HG03196 (cell line): Measurements from ENCODE around the gene MRPL47.
A peak's percentile ranks its signal among the peaks of the same experiment; 100 is the strongest.

ENCODE experiments used
- ATAC-seq: cut with Tn5 transposase; IDR thresholded peaks from one replicate; pipeline ENCODE4 v1.9.1; 2021; ENCODE audit not compliant: unreplicated experiment

The MRPL47 gene

DNA sequence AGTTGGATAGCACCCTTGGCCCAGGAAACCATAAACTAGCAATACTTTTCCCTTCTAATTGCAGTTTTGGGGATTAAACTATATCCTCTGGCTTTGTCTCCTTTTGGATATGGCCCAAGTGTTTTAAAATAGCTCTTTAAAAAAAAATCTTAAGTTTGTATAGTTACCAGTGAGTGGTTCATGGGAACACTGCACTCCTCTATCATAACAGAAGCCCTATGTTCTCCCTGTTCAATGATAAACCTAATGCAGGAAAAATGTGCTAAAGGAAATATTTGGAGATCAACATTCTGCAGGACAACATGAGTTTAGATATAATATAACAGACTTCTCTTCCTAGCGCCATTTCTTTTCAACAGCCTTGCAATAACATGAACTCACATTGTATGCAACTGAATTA lies 13.1 kb downstream of the MRPL47 start:
- no peak for ATAC-seq

DNA sequence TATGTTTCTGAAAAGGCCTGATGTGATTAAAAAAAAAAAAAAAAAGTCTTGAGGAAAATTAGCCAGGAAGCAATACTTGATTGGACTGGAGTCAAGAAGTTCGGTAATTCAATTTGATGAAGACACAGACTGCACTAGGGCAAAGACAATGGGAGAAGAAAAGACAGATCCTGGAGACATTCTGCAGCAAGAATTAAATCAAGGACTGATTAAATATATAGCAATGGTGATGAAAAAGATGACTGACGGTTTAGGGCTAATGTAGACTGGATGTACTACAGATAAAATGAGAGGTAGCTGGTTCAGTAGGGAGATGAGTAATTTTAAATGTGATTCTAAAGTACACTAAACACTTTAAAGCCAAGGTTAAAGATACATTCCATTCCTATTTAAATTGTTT lies 13.8 kb downstream of the MRPL47 start:
- no peak for ATAC-seq

DNA sequence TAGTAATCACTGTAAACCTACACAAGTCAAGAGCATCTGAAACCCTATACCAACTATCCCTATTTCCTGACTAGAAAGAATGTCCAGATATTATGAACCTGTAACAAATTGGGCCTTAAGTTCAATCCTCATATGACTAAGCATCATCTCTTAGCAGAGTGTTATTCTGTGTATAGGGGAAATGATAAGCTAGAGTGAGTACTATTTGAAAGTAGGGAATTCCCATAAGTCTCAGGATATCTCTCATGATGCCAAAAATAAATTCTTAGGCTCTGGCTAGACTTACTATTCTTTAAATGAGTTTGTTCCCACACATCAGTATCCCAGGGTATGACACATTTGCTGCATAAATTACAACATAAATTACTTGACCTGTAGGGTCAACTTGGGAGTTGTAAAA lies 15.3 kb downstream of the MRPL47 start:
- ATAC-seq, result peak; percentile 58

DNA sequence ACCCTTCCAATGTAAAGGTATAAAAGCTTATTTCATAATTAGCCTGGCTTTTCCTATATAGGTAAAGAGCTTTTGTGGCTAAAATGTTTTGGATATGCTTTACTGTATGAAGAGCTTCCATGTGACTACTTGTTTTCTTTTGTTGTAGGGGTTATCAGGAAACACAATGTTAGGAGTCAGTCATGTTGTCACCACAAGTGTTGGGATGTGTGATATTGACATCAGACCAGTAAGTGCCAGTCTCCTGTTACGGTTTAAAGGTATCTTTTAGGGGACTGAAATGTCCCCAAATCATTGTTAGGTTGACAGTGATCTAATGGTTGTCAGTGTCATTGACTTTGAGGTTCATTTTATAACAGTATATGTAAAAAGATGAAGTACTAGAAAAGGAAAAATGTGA lies 23.4 kb downstream of the MRPL47 start:
- no peak for ATAC-seq

DNA sequence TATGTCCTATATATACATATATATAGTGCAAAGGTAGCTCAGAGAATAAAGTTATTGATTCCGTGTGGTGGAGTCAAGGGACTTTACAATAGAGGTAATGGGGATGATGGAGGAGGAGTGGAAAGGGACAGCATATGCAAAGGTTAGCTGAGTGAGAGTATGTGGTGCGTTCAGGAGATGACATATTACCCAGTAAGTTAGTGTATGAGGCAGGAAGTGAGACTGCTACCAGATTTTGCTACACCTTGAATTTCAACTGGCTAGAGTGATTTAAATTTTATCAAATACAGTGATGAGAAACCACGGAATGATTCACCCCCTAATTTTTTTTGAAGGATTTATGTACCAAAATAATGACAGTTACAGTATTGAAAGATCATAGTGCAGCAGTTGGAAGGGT lies 38.9 kb downstream of the MRPL47 start:
- ATAC-seq, result no peak

DNA sequence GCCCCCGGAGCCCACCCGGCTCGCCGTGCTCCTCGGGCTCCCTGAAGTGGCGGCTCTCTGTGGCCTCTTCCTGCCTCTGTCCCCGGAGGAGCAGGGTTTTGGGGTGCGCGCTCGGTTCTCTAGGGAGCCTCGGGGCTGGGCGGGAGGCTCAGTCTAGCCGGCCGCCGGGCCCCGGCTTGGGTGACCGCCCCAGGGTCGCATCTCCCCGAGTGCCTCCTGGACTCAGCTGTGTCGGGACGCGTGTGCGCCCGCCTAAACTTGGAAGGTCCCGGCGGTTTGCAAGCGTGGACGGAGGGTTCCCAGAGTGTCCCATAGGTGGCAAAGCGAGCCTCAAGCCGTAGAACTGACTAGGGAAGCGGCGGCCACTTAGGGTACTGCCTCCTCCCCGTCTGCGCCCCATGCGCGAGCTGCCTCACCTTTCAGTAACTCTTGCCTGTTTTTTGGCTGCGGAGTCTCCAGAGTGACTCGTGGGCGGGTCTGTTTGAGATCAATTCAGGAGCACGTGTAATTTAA lies 41.1 kb downstream of the MRPL47 start:
- ATAC-seq, result peak; percentile 43

DNA sequence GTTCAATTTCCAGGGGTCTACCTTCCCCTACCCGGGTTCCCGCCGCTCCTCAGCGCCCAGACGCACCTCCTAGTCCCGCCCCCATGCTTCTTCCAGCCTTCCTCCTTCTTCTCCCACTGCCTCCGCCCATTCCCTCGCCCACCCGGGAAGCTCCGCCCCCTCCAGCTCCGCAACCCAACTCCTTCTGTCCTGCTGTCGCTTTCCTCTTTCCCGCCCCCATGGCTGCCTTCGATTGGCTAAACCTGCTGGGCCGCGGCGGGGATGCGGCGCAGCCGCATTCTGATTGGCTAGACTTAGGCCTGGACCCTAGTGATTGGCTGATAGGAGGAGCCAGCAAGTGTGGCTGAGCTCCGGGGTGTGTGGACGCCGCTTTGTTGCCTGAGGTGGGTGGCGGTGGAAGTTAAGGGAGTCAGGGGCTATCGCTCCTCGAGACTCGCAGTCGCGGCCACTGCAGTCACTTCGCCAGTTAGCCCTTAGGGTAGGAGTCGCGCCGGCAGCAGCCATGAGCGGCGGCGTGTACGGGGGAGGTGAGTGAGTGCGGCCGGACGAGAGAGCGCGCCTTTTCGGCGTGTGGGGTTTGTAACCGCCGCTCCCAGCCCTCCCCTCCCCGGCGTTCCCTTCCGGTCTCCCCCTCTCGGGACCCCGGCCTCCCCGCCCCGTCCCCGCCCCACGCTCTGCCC lies 41.7 kb downstream of the MRPL47 start, which contains the start of gene ACTL6A:
Gene ACTL6A (plus strand): TSS at position 336 of the 680 bp plus-strand sequence. CDS start 167 bp downstream, at position 503.
- peak; percentile 96 for ATAC-seq

DNA sequence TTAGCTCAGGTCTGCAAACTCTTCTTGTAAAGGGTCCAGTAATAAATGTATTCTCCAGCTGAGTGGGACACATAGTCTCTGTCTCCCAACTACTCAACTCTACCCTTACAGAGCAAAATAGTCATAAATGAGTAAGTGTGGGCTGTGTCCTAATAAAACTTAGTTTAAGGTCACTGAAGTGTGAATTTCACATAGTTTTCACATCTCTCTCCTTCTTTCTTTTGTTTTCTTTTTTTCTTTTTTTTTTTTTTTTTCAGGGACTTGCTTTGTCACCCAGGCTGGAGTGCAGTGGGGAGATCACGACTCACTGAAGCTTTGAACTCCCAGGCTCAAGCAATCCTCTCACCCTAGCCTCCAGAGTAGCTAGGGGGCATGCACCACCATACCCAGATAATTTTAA lies 43.6 kb downstream of the MRPL47 start:
- no peak for ATAC-seq

DNA sequence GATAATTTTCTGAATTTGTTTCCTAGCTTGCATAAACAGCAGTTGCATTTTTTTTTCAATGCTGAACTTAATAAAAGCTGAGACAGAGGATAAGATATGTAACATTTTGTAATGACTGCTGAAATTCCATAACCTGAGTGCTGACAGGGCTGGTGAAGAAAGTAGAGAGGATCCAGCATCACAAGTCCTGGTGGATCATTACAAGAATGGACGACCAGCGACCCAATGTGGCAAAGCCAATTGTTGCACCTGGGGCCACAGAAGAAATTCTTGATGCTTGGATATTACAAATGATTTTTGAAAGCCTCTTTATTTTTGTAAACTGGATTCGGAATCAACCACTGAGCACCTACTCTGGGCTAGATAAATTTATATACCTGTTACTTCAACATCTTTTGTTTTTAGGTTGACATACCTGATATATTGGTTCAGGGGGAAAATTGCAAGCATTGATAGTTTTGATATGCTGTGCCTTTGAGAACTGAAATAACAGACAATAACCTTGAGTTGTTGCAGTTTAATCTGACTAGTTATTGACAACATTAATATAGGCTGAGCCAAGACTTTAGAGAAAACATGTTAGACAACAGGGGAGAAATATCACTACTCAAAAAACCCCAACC lies 45.6 kb downstream of the MRPL47 start:
- no peak for ATAC-seq

DNA sequence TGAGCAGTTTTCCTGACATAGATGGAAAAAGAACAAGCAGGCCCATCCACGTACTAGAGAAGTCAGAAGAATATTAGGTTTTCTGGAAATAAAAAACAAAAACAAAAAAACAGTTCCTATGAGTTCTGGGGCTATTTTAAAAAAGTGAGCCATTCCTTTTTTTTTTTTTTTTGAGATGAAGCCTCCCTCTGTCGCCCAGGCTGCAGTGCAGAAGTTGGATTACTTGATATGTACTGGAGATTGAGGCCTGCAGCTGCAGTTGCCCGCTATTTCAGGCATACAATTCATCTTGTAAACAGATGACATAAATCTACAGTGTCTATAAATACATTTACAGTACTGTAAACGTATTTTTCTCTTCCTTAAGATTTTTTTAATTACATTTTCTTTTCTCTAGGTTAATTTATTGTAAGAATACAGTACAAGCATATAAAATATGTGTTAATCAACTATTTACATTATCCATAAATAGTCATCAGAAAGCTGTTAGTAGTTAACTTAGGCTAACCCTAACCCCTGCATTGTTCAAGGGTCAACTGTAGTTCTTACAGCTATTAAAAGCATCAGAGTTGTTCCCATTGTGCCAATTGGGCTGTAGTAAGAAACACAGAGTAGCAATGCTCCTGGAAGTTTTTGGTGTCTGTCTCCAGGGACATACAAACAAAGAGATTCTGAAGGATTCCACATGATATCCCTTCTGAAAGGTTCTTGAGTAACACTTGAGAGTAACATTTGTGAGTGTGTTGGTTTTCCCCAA lies 52.9 kb downstream of the MRPL47 start:
- ATAC-seq, result no peak

DNA sequence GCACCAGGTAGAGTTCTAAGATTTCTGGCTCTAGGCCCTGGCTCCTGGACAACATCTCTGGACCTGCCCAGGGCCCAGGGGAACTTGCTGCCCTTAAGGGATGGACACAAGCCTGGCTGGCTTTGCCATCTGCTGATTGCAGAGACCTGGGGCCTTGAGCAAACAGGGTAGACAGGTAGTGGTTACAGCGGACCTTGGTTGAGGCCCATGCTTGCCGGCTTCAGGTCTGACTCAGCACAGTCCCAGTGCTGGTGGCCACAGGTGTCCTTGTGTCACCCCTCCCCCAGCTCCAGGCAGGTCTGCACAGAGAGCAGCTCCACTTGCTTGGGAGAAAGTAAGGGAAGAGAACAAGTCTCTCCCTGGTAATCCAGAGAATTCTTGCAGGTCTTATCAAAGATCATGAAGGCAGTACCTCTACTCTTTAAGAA lies 57.6 kb downstream of the MRPL47 start:
- no peak for ATAC-seq

DNA sequence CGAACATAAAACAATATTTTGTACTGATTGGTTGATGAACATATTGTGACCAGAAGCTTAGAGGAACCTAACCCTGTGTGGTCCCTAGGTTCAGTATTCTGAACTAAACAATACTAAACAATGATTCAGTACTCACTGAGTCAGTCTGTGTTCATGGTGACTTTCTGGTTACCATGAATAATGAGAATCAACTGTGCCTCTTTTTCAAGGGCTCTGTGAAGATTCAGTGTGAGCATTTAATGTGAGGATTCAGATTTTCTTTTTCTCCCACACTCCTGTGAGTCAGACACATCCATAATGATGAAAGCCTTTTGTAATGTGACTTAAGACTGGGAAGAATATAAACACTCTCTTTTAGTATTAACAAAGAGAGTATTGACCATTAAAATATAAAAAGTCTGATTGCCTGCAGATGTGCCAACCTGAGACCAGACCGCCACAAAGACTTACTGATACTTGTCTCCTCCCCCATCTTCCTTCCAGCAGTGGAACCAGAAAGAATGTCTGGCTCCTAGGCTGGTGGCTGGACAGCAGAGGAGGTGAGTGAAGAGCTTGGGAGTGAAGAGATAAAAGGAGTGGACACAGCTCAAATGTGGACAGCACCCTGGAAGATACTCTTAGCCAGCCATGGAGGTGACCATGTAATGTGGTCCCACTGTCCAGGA lies 59.3 kb downstream of the MRPL47 start:
- ATAC-seq, result no peak

DNA sequence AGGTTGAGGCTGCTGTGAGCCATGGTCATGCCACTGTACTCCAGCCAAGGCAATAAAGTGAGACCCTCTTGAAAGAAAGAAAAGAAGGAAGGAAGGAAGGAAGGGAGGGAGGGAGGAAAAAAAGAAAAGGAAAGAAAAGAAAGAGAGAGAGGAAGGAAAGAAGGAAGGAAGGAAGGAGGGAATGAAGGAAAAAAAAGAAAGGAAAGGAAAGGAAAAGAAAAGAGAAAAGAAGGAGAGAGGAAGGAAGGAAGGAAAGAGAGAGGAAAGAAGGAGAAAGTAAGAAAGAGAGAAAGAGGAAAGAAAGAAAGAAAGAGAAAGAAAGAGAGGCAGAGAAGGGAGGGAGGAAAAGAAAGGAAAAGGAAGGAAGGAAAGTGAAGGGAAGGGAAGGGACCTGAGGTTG lies 62.1 kb downstream of the MRPL47 start:
- no peak for ATAC-seq

DNA sequence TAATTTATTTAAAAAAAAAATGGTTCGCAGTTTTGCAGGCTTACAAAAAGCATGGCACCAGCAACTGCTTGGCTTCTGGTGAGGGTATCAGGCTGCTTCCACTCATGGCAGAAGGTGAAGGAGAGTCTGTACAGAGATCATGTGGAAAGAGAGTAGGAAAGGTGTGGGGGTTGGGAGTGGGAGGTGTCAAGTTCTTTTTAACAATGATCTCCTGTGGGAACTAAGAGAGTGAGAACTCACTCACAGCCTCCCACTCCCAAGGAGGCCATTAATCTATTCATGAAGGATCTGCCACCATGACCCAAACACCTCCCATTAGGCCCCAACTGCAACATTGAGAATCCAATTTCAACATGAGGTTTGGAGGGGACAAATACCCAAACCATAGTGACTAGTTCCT lies 62.8 kb downstream of the MRPL47 start:
- no peak for ATAC-seq

DNA sequence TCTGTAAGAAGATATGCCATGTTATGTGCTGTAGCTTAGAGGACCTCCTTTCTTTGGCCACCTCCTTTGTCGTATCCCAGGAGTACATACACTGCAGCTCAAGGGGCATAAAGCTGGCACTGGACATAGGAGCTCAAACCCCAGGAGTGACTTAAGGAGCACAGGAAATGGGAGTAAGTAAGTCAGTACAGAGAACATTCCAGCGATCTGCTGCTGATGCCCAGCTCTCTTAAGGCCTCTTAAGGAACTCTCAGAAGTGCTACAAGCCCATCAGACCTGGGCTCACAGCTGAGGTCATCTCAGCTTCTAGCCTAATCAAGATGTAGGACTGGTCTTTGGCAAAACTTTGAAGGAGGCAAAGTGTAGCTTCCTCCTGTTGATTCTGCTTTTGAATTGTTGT lies 63.3 kb downstream of the MRPL47 start:
- no peak for ATAC-seq
